Activated B cell treated with CpG ODN at 0.5 μM for 24 hours (primary cell): ENCODE data around the gene AP4S1. TPM values are rescaled to one million over a fixed set of nuclear protein-coding genes. Genes with fewer than 3 reads are reported as not detected.

Source experiments
- ATAC-seq: fragments of 200-7000 bp; cut with Tn5 transposase; one replicate; pipeline ENCODE4 v1.10.0; 2021; ENCODE audit warnings: low read depth, mild to moderate bottlenecking, moderate library complexity
- CTCF ChIA-PET: fragments of 350-600 bp; sonication (Branson Sonifier 250); formaldehyde crosslinking; loops from one replicate; lab custom pipeline; 2021; ENCODE audit warnings: antibody characterized with exemption; lab: Charles Lee
- POLR2A ChIA-PET: fragments of 350-600 bp; sonication (Branson Sonifier 250); formaldehyde crosslinking; loops from one replicate; lab custom pipeline; 2021; ENCODE audit warnings: antibody characterized with exemption; lab: Charles Lee
- DNase-seq: peaks from one replicate; pipeline ENCODE4 v3.0.0; 2022
- H3K27ac Mint-ChIP-seq: one replicate; pipeline ENCODE4 v1.8.0; 2020; ENCODE audit warnings: mixed read lengths
- H3K27me3 Mint-ChIP-seq: one replicate; pipeline ENCODE4 v1.8.0; 2021; ENCODE audit warnings: mixed read lengths
- H3K36me3 Mint-ChIP-seq: one replicate; pipeline ENCODE4 v1.8.0; 2021; ENCODE audit warnings: low read depth, mixed read lengths
- H3K4me1 Mint-ChIP-seq: one replicate; pipeline ENCODE4 v1.8.0; 2021; ENCODE audit warnings: mixed read lengths
- H3K4me3 Mint-ChIP-seq: one replicate; pipeline ENCODE4 v1.8.0; 2020; ENCODE audit warnings: mild to moderate bottlenecking, mixed read lengths
- H3K9me3 Mint-ChIP-seq: one replicate; pipeline ENCODE4 v1.8.0; 2020; ENCODE audit warnings: mixed read lengths
- CTCF ChIP-seq: fragments of 200-600 bp; IDR thresholded peaks from one replicate; pipeline ENCODE4 v1.8.0; 2022; ENCODE audit warnings: antibody characterized with exemption, mild to moderate bottlenecking
- intact Hi-C: fragments of 100-400 bp; cut with micrococcal nuclease; formaldehyde crosslinking; loops from one replicate; pipeline ENCODE4 v1.15.1; 2024
- total RNA-seq: library from RNA; stranded (reverse); gene quantifications from 2 replicates; pipeline ENCODE4 v1.2.3, GENCODE V29; 2022

Gene AP4S1
- total RNA-seq, 1 donor from 2014 or later: 14.8 TPM

- CTCF ChIA-PET: no interaction called here
- Mint-ChIP-seq H3K36me3 (peaks cover 30% of the 10 kb centered on the region), H3K27me3 (no peaks in the 10 kb centered on the region), H3K27ac (no peak overlapping the region), H3K4me3 (no peak overlapping the region), H3K4me1 (peaks cover 43% of the 10 kb centered on the region), H3K9me3 (no peaks in the 10 kb centered on the region)
- no peak for TF ChIP-seq CTCF
- intact Hi-C loops: loop anchor here (10.0 kb wide), 1 partner anchor 1168 kb away; no protein-coding TSS in a partner anchor
- no peak for DNase-seq
- no peak for ATAC-seq
- POLR2A ChIA-PET: interaction anchor here (0.7 to 1.2 kb wide), 2 partner anchors 9 to 37 kb away, joined by 3 read pairs; no protein-coding TSS in a partner anchor
Measured at GRCh38 chr14:31022386-31022785, 3.1 kb upstream of the AP4S1 start.

- ChIA-PET POLR2A (interaction anchor here (0.6 to 1.2 kb wide), 2 partner anchors 8 to 1022 kb away, joined by 3 to 5 read pairs; no protein-coding TSS in a partner anchor), CTCF (no interaction called here)
- Mint-ChIP-seq H3K9me3 (no peaks in the 10 kb centered on the region), H3K4me1 (peaks cover 40% of the 10 kb centered on the region), H3K27ac (no peak overlapping the region), H3K36me3 (peaks cover 23% of the 10 kb centered on the region), H3K27me3 (no peaks in the 10 kb centered on the region), H3K4me3 (no peak overlapping the region)
- ATAC-seq: no peak
- no peak for TF ChIP-seq CTCF
- intact Hi-C loops: loop anchor here (2.0 to 10.0 kb wide), 4 partner anchors 17 to 1169 kb away; partner anchors contain the start of gene SCFD1
- DNase-seq: no peak
Measured at GRCh38 chr14:31024010-31024480, 1.4 kb upstream of the AP4S1 start.

- intact Hi-C loops: loop anchor here (2.0 to 10.0 kb wide), 8 partner anchors 18 to 1178 kb away; partner anchors contain the start of genes ARHGAP5, COCH, NUBPL and RNU6-7
- Mint-ChIP-seq H3K36me3 (peaks cover 23% of the 10 kb centered on the region), H3K4me1 (peaks cover 40% of the 10 kb centered on the region), H3K27me3 (no peaks in the 10 kb centered on the region), H3K27ac (peak overlapping the region; percentile 81), H3K9me3 (no peaks in the 10 kb centered on the region), H3K4me3 (peak overlapping the region; percentile 99)
- TF ChIP-seq CTCF: no peak
- DNase-seq (no peak), ATAC-seq (no peak)
- ChIA-PET POLR2A (interaction anchor here (0.6 to 2.8 kb wide), 3 partner anchors 9 to 184 kb away, joined by 3 to 38 read pairs (median 6); partner anchors contain the start of gene HECTD1), CTCF (interaction anchor here (1.2 kb wide), 1 partner anchor 45 kb away, joined by 3 read pairs; no protein-coding TSS in a partner anchor)
Measured at GRCh38 chr14:31024577-31025366, 677 bp upstream of the AP4S1 start.

- peak within 1 kb of the TSS; percentile 95 for H3K27ac Mint-ChIP-seq
- H3K9me3 Mint-ChIP-seq: no peaks in the 10 kb centered on the region
- ChIA-PET POLR2A (interaction anchor here (0.6 to 2.8 kb wide), 15 partner anchors 8 to 1177 kb away, joined by 3 to 38 read pairs (median 5); partner anchors contain the start of genes DTD2, HEATR5A, HECTD1 and RNU6-8), CTCF (interaction anchor here (1.1 to 1.2 kb wide), 3 partner anchors 46 to 182 kb away, joined by 3 to 5 read pairs (median 5); partner anchors contain the start of gene HECTD1)
- peaks cover 20% of the 10 kb centered on the region for H3K36me3 Mint-ChIP-seq
- DNase-seq (no peak), ATAC-seq (no peak)
- H3K27me3 Mint-ChIP-seq: no peaks in the 10 kb centered on the region
- intact Hi-C loops: loop anchor here (1.0 to 10.0 kb wide), 10 partner anchors 57 to 1176 kb away; partner anchors contain the start of genes ARHGAP5, COCH, DTD2 and G2E3
- TF ChIP-seq CTCF: no peak
- peaks cover 39% of the 10 kb centered on the region for H3K4me1 Mint-ChIP-seq
- peak within 1 kb of the TSS; percentile 99 for H3K4me3 Mint-ChIP-seq
Measured at GRCh38 chr14:31026077-31026449, 614 bp downstream of the AP4S1 start, which contains the start of gene STRN3. STRN3 (minus strand) TSS chr14:31026379; CDS start chr14:31026185, 194 bp downstream.
